ENCODE data around the gene UTS2R.

UTS2R gene

GRCh38 chr17:82390860-82391435, 19.4 kb downstream of the UTS2R start:
- DNase-seq = no peak

- DNase-seq = no peak
Measured at GRCh38 chr17:82391496-82392066, 20.0 kb downstream of the UTS2R start.

- DNase-seq = no peak
Measured at GRCh38 chr17:82392209-82392920, 20.8 kb downstream of the UTS2R start.

GRCh38 chr17:82392941-82393340, 21.4 kb downstream of the UTS2R start:
- no peak for DNase-seq

- DNase-seq = no peak
Measured at GRCh38 chr17:82394278-82394677, 22.7 kb downstream of the UTS2R start.

GRCh38 chr17:82396601-82397435, 25.3 kb downstream of the UTS2R start:
- no peak for DNase-seq

- no peak for DNase-seq
Measured at GRCh38 chr17:82397449-82398335, 26.1 kb downstream of the UTS2R start.

- DNase-seq = no peak
Measured at GRCh38 chr17:82399041-82399441, 27.5 kb downstream of the UTS2R start.

- DNase-seq = no peak
Measured at GRCh38 chr17:82399601-82400101, 28.1 kb downstream of the UTS2R start.

- no peak for DNase-seq
Measured at GRCh38 chr17:82400206-82400605, 28.6 kb downstream of the UTS2R start.

GRCh38 chr17:82400830-82401229, 29.3 kb downstream of the UTS2R start:
- DNase-seq = no peak

- no peak for DNase-seq
Measured at GRCh38 chr17:82402865-82403264, 31.3 kb downstream of the UTS2R start.

- no peak for DNase-seq
Measured at GRCh38 chr17:82403662-82404660, 32.4 kb downstream of the UTS2R start.

- DNase-seq = no peak
Measured at GRCh38 chr17:82405051-82405450, 33.5 kb downstream of the UTS2R start.

- DNase-seq = no peak
Measured at GRCh38 chr17:82406131-82406671, 34.6 kb downstream of the UTS2R start.

GRCh38 chr17:82407255-82407654, 35.7 kb downstream of the UTS2R start:
- DNase-seq = no peak

GRCh38 chr17:82408288-82408937, 36.8 kb downstream of the UTS2R start:
- DNase-seq = no peak

- DNase-seq = no peak
Measured at GRCh38 chr17:82408938-82409318, 37.4 kb downstream of the UTS2R start.

- no peak for DNase-seq
Measured at GRCh38 chr17:82410014-82410716, 38.6 kb downstream of the UTS2R start.
